GM18861 (cell line): ENCODE results near the gene NRM.
"Not testable (repeated sequence)": the region's sequence is repeated elsewhere in the genome, so short reads cannot be mapped to it uniquely, and the experiment has no call there.

Experiments
- ATAC-seq: cut with Tn5 transposase; IDR thresholded peaks from one replicate; pipeline ENCODE4 v1.9.1; 2021; ENCODE audit not compliant: unreplicated experiment

NRM gene

DNA sequence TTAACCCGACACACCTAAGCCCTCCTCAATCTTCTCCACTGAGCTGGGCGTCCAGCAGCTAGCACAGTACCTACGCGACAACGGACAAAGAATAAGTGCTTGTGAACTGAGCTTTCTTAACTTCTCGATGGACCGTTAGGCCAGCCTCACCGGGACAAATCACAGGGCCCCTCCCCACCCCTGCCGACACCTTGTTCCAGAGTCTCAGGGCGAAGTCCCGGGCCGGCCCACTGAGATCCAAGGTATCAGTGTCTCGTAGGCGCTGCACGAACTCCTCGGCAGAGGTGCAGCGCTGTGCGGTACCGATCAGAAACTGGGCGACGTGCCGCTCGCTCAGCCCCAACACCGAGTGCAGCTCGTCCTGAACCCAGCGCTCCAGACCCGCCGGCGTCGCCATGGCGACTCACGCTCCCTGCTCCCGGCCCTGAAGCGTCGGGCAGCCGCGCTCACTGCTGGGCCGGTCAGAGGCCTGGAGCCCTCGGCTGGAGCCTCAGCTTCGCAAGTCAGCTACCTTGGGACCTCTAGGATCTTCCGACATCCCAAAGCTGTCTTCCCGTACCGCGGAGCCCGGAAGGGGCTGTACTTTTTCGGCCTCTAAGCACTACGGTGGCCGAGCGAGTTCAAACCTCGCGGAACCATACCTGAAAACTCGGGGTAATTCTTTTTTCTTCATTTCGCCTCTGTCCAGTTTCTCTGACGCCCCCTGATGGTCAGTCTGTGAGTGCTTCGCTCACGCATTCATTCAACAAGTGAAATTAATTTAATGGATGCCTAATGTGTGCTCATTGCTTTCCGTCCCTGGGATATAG, 18.1 kb downstream of the NRM start, which contains the start of gene DHX16:
DHX16 (minus strand) TSS at position 562 of the 809 bp plus-strand sequence; CDS start at position 397, 165 bp downstream.
- ATAC-seq, result peak; percentile 78

DNA sequence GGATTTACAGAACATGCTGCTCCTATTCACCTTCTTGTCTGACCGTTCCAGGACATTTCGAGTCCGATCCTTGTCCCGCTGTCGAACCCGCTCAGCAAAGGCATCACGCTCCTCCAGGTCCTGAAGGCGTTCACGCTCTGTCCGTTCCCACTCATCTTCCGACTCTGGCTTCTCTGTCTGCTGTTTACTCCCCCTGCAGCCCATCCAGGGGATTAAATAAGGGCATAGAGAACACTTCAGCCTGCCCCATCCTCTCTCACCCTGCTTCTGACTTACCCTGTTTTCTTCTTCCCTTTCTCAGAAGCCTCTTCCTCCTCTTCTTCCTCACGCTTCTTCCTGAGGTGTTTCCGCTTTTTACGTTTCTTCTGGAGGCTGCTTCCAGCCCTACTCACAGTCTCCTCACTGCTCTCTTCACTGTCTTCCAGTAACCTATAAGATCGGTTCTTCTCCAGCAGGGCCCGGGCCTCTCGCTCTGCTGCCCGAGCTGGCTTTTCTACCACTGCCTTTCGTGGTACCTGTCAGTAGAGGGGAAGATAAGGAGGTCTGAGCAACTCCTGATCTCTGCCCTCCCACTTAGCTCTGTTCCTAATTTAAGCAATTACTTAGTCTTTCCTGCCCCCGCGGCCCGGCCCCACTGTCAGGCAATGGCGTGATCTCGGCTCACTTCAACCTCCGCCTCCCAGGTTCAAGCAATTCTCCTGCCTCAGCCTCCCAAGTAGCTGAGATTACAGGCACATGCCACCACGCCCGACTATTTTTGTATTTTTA, 19.8 kb downstream of the NRM start:
- no peak for ATAC-seq

DNA sequence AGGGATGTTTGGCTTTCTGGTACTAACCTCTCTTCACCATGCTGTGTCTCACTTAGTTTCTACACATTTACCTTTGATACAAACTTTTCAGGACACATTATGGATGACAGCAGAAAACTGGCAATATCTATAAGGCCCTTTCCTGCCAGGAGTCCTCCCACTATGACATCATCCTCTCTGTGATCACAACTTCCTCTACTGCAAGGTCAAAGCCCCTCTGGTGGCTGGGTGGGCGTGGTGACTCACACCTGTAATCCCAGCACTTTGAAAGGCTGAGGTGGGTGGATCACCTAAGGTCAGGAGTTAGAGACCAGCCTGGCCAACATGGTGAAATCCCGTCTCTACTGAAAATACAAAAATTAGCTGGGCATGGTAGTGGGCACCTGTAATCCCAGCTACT, 24.5 kb downstream of the NRM start:
- ATAC-seq, result not testable (repeated sequence)

DNA sequence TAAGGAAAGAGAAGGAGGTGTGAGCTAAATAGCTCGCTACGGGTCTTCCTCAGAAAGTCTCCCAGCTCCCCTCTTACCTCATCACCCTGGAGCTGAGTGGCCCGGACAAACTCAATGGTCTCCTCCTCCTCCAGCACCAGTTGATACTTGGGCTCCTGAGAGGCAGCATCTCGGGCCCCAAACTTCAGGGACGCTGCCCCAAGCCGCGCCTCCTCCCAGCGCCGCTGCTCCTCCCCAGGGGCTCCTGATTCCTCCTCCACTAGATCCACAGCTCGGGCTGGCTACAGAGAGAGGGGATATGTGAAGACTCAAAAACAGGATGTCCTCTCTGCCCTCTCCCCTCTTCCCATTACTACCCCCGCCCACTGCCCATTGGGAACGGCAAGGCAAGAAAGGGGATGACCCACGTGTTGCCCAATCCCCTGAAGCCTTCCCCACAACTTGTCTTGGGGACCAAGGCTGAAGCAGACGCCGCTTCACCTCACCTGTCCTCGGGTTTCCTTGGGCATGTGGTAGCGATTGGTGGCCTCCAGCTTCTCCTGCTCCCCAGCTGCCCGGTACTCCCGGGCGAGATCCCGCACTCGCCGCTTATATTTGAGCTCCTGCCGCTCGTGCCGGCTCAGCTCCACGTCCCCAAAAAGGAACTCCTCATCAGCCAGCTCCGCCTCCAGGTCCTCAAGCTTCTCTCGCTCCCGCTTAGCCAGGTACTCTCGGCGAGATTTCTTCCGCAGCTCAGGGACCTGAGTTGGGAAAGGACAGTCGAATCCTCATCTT, 25.6 kb downstream of the NRM start:
- no peak for ATAC-seq

DNA sequence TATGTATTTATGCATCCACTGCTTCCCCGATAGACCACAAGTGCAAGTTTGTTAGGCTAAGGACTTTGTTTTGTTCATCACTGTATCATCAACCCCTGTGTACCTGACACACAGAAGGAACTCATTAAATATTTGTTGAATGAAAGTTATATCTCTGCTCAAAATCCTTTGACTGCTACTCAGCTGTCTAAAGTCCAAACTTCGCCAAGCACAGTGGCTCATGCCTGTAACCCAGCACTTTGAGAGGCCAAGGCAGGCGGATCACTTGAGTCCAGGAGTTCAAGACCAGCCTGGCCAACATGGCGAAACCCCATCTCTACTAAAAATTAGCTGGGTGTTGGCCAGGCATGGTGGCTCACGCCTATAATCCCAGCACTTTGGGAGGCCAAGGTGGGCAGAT, 32.9 kb downstream of the NRM start:
- not testable (repeated sequence) for ATAC-seq

DNA sequence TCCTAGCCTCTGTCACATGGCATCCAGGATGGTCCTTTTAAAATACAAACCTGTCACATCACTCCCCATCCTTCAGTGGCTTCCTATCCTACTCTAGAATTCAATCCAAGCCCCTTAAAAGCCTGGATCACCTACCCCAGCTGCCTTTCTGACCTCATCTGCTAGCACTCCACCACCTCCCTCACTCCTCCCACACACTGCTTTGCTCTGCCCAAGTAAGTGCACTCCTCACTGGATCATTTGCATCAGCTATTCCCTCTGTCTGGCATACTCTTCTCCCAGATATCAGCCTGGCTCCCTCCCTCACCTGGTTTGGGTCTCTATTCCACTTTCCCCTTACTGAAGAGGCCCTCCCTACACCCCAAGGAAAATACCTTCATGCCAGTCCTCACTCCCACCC, 33.3 kb downstream of the NRM start:
- ATAC-seq, result no peak

DNA sequence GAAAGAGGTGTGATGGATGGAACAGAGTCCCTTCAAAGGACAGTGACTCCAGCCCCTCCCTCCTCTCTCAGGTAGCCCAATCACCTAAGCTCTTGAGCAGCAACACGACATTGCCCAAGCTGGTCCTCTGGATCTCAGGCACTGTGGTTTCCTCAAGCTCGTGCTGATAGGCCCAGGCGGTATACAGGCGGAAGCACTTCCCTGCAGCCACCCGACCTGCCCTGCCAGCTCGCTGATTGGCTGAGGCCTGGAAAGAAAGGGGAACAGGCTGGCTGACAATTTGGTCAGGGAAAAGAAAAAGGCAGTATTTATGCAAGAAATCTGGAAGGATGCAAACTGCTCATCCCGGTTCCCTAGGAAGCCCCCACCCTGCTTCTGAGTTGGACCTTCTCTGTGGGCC, 34.3 kb downstream of the NRM start:
- ATAC-seq, result no peak

DNA sequence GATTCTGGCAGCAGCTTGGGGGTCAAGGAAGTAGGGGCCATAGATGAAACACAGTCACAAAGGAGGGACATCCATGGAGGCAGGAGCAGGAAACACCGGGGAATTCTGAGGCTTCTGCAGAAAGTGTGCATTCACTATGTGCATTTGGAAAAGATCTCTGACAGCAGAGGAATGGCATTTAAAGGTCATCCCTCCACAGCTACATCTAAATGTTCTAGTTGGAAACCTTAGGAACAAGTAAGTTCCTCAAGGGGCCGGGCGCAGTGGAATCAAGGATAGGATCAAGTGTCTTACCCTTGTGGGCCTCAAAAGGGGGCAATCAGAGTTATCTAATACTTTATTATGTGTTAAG, 35.1 kb downstream of the NRM start:
- ATAC-seq, result no peak

DNA sequence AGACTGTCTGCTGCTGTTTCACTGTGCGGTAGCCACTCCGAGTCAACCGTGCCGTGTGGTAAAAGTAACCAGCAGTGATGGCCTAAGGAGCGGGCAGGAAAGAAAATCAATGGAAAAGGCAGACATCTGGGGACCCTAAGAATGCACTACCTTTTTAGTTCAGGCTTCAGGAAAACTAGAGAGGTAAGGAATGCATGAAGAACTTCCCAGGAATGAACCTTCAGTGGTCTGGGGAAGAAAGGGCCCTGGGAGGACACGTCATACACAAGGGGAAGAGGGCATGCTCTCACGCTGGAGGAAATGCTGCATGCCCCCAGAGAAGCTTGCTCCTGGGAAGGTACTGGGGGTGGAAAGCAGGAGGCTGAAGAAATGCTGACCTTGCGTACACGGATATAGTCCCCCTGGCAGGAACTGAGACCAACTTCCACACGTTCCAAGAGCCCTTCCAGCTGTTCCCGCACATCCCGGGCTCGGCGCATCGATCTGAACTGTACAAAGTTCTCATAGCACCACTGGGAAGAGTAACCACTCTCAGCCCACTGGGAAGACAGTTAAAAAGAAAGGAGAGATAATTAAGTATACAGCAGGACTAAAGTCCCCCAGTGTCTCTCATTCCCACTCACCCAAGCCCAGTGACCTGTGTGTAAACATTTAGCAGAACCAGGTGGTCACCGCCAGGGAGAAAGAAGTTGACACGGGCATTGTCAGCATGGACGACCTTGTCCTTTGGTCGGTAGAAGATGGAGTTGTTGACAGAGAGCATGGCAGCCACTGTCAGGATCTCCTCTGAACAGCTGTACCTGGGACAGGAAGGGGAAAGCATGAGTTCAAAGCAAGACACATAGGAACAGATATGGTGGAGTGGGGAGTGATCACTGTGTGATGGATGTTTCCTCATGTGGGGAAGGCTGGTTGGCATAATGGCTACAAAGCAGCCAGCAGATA, 35.7 kb downstream of the NRM start:
- no peak for ATAC-seq

DNA sequence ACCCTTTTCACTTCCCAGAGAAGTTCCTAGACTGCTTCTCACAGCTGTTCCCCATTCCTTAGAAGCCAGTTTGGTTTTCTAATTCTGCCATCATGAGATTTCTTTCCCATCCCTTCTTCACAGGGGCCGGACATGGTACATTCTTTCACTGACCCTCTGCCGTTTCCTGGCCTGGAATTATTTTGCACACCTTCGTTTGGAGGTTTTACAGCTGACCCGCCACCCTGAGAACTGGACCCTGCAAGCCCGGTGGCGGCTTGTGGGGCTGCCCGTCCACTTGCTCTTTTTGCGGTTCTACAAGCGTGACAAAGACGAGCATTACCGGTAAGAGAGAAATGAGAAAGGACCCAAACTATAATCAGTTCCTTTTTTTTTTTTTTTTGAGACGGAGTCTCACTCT, 39.6 kb downstream of the NRM start:
- no peak for ATAC-seq

DNA sequence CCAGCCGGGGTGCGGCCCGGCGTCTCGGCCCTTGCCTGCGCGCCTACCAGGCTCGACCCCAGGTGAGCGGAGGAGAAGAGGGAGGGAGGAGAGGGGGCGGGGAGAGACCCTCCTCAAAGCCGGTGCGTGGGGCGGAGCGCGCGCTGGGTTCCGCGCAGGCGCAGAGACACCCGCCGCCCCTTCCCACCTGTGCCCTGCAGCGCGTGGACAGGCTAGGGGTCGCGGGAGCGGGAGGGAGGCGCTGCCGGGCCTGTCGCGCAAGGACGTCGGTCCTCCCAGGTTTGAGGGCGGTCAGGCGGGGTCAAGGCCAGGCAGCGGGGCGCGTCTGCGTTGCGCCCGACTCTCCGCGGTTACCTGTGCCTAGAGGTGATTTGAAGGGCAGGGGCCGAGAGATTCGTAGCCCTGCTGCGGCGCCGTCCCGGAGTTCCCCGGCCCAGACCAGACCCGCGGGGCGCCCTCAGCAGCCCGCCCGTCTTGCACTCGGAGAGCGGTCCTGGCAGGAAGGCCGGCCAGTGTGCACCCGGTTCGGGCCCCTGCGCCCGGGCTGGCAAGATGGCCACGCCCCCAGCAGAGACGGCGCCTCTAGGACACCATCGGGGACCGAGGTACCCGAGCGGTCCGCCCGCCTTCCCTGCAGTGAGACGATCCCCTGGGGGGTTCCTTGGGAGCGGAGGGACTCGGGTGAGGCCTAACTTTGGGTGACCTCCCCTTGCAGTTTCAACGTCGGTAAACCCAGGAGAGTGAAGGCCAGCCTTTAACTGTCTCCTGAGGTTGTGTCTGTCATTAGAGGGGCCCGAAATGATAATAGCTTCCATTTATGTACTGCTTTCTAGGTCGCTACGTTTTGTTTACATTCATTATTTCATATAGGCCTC, 43.3 kb downstream of the NRM start:
- peak; percentile 49 for ATAC-seq

DNA sequence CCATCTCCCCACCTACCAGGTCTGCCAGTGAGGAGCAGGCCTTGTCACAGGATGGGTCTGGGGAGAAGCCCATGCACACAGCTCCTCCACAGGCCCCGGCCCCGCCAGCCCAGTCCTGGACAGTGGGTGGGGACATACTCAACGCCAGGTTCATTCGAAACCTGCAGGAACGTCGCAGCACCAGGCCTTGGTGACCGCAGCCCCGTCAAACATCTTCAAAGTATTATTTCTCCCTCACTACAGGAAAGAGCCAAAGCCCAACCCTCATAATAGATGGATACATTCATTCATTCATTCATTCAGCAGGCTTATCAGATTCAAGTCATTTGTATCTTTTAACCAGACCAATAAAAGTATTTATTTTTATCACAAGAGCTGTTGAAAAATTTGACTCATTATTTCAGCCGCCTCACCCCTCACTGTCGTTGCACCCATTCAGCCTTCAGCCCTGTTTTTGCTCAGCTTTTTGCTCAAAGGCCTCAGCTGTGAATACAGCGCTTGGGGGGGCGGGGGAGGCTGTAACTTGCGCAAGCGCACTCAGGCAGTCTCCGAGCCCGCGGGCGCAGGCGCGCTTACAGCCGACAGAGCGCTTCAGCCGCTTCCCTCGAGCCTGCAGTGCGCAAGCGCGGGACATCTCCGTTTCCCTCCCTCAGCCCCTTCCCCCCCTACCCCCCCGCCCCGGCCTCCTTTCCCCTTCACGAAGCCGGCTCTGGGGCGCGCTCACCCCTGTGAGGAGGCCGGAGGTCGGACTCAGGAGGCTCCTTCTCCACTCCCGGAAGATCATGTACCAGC, 44.1 kb downstream of the NRM start, which contains the start of gene C6orf136:
C6orf136 (plus strand) TSS at position 684 of the 792 bp plus-strand sequence; CDS start at position 783, 99 bp downstream.
- ATAC-seq, result peak; percentile 36

DNA sequence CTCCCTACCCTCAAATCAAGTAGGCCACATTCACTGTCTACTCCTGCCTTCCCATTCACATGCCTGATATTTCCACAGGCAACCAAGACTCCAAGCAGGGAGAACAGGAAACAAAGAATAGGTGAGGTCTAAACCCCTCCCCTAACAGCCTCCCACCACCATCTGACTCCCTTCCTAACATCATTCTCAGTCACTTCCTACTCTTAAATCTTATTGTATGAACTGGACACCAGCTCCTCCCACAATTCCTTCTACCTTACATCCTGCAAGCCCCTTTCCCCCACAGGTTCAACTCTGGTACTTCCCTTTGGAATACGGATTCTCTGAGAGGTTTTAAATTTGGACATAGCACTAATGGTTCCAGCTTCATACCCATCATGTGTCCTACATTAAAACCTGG, 44.8 kb downstream of the NRM start:
- no peak for ATAC-seq

DNA sequence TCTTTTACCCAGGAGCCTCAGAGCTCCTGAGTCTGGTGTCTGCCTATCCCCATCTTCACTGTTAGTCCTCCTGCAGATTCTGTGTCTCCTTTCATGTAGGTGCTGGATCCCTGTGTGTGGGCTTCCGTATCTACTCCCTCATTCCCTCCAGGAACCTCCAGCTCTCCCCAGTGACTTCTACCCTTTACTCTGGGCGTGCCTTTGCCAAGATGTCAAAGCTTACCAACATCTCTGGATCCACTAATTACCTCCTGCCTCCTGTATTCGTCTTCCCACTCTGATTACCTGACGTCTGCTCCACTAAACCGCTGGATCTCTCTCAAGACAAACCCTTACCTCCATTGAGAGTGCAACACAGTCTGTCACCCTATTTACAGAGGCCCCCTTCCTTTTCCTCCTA, 46.0 kb downstream of the NRM start:
- no peak for ATAC-seq

DNA sequence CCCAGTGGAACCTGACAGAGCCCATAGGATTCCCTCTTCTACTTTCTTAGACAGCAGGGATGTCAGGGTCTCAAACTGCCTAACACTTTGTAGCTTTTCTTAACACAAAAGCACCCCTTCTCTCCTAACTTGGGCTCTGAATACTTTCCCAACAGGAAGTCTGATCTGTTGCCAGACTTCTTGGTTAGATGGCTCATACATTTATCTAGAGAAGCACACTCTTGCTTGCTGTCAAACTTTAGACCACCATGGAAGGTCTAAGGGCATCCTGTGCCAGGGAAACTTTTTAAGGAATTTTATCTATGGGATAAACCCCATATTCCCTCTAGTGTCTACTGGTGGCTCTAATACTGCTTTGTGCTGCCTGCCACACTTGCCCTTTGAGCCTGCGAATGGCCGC, 47.1 kb downstream of the NRM start:
- no peak for ATAC-seq

DNA sequence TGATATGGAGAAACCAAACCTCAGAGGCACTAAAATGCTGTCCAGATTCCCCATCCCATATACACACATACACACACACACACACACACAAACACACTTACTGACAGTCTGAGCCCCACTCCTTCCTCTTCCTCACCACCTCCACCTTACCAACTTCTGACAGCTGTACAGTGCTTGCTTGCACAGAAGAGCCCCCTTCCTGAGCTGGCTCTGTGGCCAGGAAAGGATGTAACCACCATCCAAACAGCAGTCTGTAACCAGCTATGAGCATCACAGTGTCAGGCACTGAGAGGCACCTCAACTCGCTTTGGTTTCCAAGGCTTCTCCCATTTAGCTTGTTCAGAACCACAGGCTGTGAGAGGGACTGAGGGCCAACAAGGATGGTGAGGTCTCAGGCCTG, 49.7 kb downstream of the NRM start:
- no peak for ATAC-seq

DNA sequence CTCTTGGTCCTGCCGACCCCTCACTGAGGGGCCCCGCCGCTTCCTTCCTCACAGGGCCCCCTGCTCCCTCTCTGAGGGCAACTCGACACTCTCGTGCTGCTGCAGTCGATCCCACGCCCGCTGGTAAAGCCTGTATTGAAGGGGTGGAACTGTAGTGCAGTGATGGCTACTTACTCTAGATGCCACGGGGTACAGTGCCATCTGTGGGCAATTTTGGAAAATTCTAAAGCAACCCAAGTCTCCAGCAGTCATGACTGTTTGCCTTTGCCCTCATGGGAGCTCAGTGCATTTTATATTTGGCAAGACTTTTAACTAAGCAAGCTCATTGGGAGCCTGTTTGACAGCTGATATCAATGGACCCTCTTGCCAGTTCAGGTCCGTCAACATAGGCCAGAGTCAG, 50.3 kb downstream of the NRM start:
- no peak for ATAC-seq
